Measurements from ENCODE around the gene WDR45. TPM values are rescaled to one million over a fixed set of nuclear protein-coding genes. Genes with fewer than 3 reads are reported as not detected.
A peak's percentile ranks its signal among the peaks of the same experiment; 100 is the strongest.

WDR45 gene
- total and polyA plus RNA-seq, 10 donors, result 49.3 to 123 (median 68.1) TPM

GRCh38 chrX:49067285-49068120, 12.2 kb downstream of the WDR45 start:
- TF ChIP-seq, protein P1, sequence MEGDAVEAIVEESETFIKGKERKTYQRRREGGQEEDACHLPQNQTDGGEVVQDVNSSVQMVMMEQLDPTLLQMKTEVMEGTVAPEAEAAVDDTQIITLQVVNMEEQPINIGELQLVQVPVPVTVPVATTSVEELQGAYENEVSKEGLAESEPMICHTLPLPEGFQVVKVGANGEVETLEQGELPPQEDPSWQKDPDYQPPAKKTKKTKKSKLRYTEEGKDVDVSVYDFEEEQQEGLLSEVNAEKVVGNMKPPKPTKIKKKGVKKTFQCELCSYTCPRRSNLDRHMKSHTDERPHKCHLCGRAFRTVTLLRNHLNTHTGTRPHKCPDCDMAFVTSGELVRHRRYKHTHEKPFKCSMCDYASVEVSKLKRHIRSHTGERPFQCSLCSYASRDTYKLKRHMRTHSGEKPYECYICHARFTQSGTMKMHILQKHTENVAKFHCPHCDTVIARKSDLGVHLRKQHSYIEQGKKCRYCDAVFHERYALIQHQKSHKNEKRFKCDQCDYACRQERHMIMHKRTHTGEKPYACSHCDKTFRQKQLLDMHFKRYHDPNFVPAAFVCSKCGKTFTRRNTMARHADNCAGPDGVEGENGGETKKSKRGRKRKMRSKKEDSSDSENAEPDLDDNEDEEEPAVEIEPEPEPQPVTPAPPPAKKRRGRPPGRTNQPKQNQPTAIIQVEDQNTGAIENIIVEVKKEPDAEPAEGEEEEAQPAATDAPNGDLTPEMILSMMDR (IDR thresholded peaks at IDR 0.05 in 8 of 11, conservative IDR thresholded peaks at IDR 0.05 in 3 of 11), result no peak
- TF ChIP-seq POLR2AphosphoS5 (IDR thresholded peaks at IDR 0.05), result peak in 1 of 3 donors; percentile 17
- intact Hi-C loops (cut with DNase I; ENCODE audit: low total_unique reads), result no loop called here
- no peak for DNase-seq
- Histone ChIP-seq H3K27me3 (replicated peaks in 1 of 7) (no peaks in the 10 kb centered on the region), H3K4me1 (peaks cover 0 to 3% (median under 1%) of the 10 kb centered on the region in 6 donors), H3K36me3 (peaks cover 0 to 45% (median 0%) of the 10 kb centered on the region in 6 donors), H3K27ac (no peak overlapping the region), H3K9me3 (no peaks in the 10 kb centered on the region), H3K4me3 (no peak overlapping the region)
- WGBS, 5 donors, result 80 to 97% (median 93%) methylated on average over 11 to 40 of the region's 41 CpGs

GRCh38 chrX:49066690-49067089, 13.0 kb downstream of the WDR45 start:
- 79 to 94% (median 85%) methylated on average over 6 to 9 of the region's 9 CpGs for WGBS, 5 donors
- peaks cover 0 to 53% (median 0%) of the 10 kb centered on the region in 6 donors for H3K36me3 ChIP-seq
- H3K9me3 ChIP-seq, result no peaks in the 10 kb centered on the region
- no peaks in the 10 kb centered on the region for H3K4me1 ChIP-seq
- no peak for TF ChIP-seq POLR2A (IDR thresholded peaks at IDR 0.05)
- TF ChIP-seq, protein P1 (IDR thresholded peaks at IDR 0.05 in 8 of 11, conservative IDR thresholded peaks at IDR 0.05 in 3 of 11), result no peak
- TF ChIP-seq POLR2AphosphoS5 (IDR thresholded peaks at IDR 0.05), result no peak
- DNase-seq, result no peak
- H3K27ac ChIP-seq, result no peak overlapping the region
- no peak overlapping the region for H3K4me3 ChIP-seq
- intact Hi-C loops (cut with DNase I; ENCODE audit: low total_unique reads), result no loop called here
- no peaks in the 10 kb centered on the region for H3K27me3 ChIP-seq (replicated peaks in 1 of 7)

GRCh38 chrX:49066278-49066677, 13.4 kb downstream of the WDR45 start:
- Histone ChIP-seq H3K4me3 (no peak overlapping the region), H3K27me3 (replicated peaks in 1 of 7) (no peaks in the 10 kb centered on the region), H3K4me1 (no peaks in the 10 kb centered on the region), H3K27ac (no peak overlapping the region), H3K36me3 (peaks cover 0 to 53% (median 0%) of the 10 kb centered on the region in 6 donors), H3K9me3 (no peaks in the 10 kb centered on the region)
- no peak for DNase-seq
- intact Hi-C loops (cut with DNase I; ENCODE audit: low total_unique reads), result no loop called here
- 80 to 97% (median 94%) methylated on average over 2 of the region's 2 CpGs for WGBS, 5 donors
- TF ChIP-seq POLR2AphosphoS5 (IDR thresholded peaks at IDR 0.05) (no peak), POLR2A (IDR thresholded peaks at IDR 0.05) (no peak)
- TF ChIP-seq, protein P1 (IDR thresholded peaks at IDR 0.05 in 8 of 11, conservative IDR thresholded peaks at IDR 0.05 in 3 of 11), result no peak

DNA sequence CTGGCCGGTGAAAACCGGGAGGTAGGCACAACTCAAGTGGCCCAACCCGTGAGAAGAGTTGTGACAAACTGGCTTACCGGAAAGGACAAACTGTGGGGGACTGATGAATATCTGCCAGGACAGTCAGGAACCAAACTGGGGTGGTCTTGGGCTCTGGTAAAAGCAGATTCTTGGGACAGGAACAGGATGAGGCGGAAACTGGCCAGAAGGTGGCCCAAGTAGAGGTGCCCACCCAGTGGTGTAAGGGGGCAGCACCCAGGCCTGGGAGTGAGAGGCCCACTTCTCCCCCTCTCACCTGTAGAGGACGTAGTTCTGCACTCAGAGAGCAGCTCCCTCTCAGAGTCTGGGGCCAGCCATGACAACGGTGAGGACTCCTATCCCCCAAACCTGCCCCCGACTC, 15.0 kb downstream of the WDR45 start:
- H3K27me3 ChIP-seq (replicated peaks in 1 of 7), result no peaks in the 10 kb centered on the region
- DNase-seq, result no peak
- H3K9me3 ChIP-seq, result no peaks in the 10 kb centered on the region
- H3K36me3 ChIP-seq, result peaks cover 0 to 53% (median 0%) of the 10 kb centered on the region in 6 donors
- H3K4me1 ChIP-seq, result no peaks in the 10 kb centered on the region
- H3K27ac ChIP-seq, result no peak overlapping the region
- TF ChIP-seq, protein P1 (IDR thresholded peaks at IDR 0.05 in 8 of 11, conservative IDR thresholded peaks at IDR 0.05 in 3 of 11), result no peak
- no peak for TF ChIP-seq POLR2A (IDR thresholded peaks at IDR 0.05)
- TF ChIP-seq POLR2AphosphoS5 (IDR thresholded peaks at IDR 0.05), result no peak
- no peak overlapping the region for H3K4me3 ChIP-seq
- WGBS, 5 donors, result 87 to 98% (median 92%) methylated on average over 6 to 8 of the region's 8 CpGs
- intact Hi-C loops (cut with DNase I; ENCODE audit: low total_unique reads), result no loop called here
